SKM-1 (cell line): ENCODE measurements around the gene MICAL2.

ENCODE experiments used
- DNase-seq: peaks from one replicate; lab custom pipeline; 2025; ENCODE audit not compliant: unreplicated experiment; lab: John Stamatoyannopoulos, UW

MICAL2 gene

GRCh38 chr11:12169822-12170221 lies 59.4 kb downstream of the MICAL2 start:
- no peak for DNase-seq

GRCh38 chr11:12170501-12170900 lies 60.1 kb downstream of the MICAL2 start:
- DNase-seq, result no peak

GRCh38 chr11:12170984-12171383 lies 60.6 kb downstream of the MICAL2 start:
- no peak for DNase-seq

GRCh38 chr11:12171921-12172320 lies 61.5 kb downstream of the MICAL2 start:
- DNase-seq, result no peak

GRCh38 chr11:12172493-12173013 lies 62.2 kb downstream of the MICAL2 start:
- no peak for DNase-seq

- DNase-seq, result no peak
These were observed 62.7 kb downstream of the MICAL2 start for GRCh38 chr11:12173111-12173510.

GRCh38 chr11:12174128-12174476 lies 63.7 kb downstream of the MICAL2 start:
- no peak for DNase-seq

- peak; percentile 27 for DNase-seq
These were observed 64.2 kb downstream of the MICAL2 start for GRCh38 chr11:12174477-12175143.

- DNase-seq, result no peak
These were observed 65.4 kb downstream of the MICAL2 start for GRCh38 chr11:12175694-12176241.

- no peak for DNase-seq
These were observed 66.0 kb downstream of the MICAL2 start for GRCh38 chr11:12176410-12176809.

- no peak for DNase-seq
These were observed 67.4 kb downstream of the MICAL2 start for GRCh38 chr11:12177739-12178338.

- no peak for DNase-seq
These were observed 68.6 kb downstream of the MICAL2 start for GRCh38 chr11:12179019-12179418.

GRCh38 chr11:12179531-12179930 lies 69.1 kb downstream of the MICAL2 start:
- no peak for DNase-seq

GRCh38 chr11:12180257-12181205 lies 70.1 kb downstream of the MICAL2 start:
- no peak for DNase-seq

- DNase-seq, result no peak
These were observed 71.9 kb downstream of the MICAL2 start for GRCh38 chr11:12182302-12182675.

GRCh38 chr11:12182676-12183541 lies 72.5 kb downstream of the MICAL2 start:
- no peak for DNase-seq

- DNase-seq, result no peak
These were observed 73.6 kb downstream of the MICAL2 start for GRCh38 chr11:12183827-12184620.

GRCh38 chr11:12184699-12185098 lies 74.3 kb downstream of the MICAL2 start:
- DNase-seq, result no peak

GRCh38 chr11:12185106-12185690 lies 74.8 kb downstream of the MICAL2 start:
- peak; percentile 60 for DNase-seq
